Erythroblast (primary cell): Measurements from ENCODE around the gene BOLA3.

Experiments
- DNase-seq, 2 experiments: peaks; one replicate each; lab custom pipeline; 2025; lab: John Stamatoyannopoulos, UW
- GATA1 ChIP-seq: IDR thresholded peaks from 2 replicates; pipeline ENCODE4 v1.6.1; 2011; ENCODE audit warnings: low read depth, mild to moderate bottlenecking, control low read depth, low read length, moderate library complexity
- POLR2A ChIP-seq: IDR thresholded peaks from 2 replicates; pipeline ENCODE4 v1.6.1; 2011; ENCODE audit warnings: mild to moderate bottlenecking, low read length

The BOLA3 gene

GRCh38 chr2:74104839-74105238, 42.9 kb downstream of the BOLA3 start:
- TF ChIP-seq GATA1 (no peak), POLR2A (no peak)
- DNase-seq: peak in 1 of 2 experiments; percentile 25

GRCh38 chr2:74103763-74104162, 43.9 kb downstream of the BOLA3 start:
- DNase-seq: no peak
- TF ChIP-seq GATA1: no peak
- TF ChIP-seq POLR2A: no peak

- DNase-seq: no peak
- TF ChIP-seq GATA1: no peak
- no peak for TF ChIP-seq POLR2A
Observed at GRCh38 chr2:74102516-74102915, 45.2 kb downstream of the BOLA3 start.

- TF ChIP-seq POLR2A: no peak
- no peak for TF ChIP-seq GATA1
- DNase-seq: no peak
Observed at GRCh38 chr2:74101574-74102300, 46.0 kb downstream of the BOLA3 start.

- TF ChIP-seq POLR2A (no peak), GATA1 (no peak)
- DNase-seq: no peak
Observed at GRCh38 chr2:74100254-74101216, 47.2 kb downstream of the BOLA3 start.

- TF ChIP-seq POLR2A (no peak), GATA1 (no peak)
- peak in 1 of 2 experiments; percentile 22 for DNase-seq
Observed at GRCh38 chr2:74099835-74100234, 47.9 kb downstream of the BOLA3 start.

GRCh38 chr2:74099271-74099670, 48.4 kb downstream of the BOLA3 start:
- no peak for DNase-seq
- TF ChIP-seq GATA1 (no peak), POLR2A (no peak)

GRCh38 chr2:74097574-74097973, 50.1 kb downstream of the BOLA3 start:
- peak; percentile 62 to 79 for DNase-seq
- TF ChIP-seq GATA1 (no peak), POLR2A (no peak)

GRCh38 chr2:74096052-74096451, 51.7 kb downstream of the BOLA3 start:
- TF ChIP-seq GATA1 (no peak), POLR2A (no peak)
- no peak for DNase-seq

GRCh38 chr2:74095632-74096031, 52.1 kb downstream of the BOLA3 start:
- no peak for DNase-seq
- TF ChIP-seq POLR2A (no peak), GATA1 (no peak)

- DNase-seq: no peak
- TF ChIP-seq GATA1 (no peak), POLR2A (no peak)
Observed at GRCh38 chr2:74094291-74094690, 53.4 kb downstream of the BOLA3 start.

GRCh38 chr2:74093840-74094239, 53.9 kb downstream of the BOLA3 start:
- DNase-seq: no peak
- TF ChIP-seq GATA1: no peak
- no peak for TF ChIP-seq POLR2A

GRCh38 chr2:74093426-74093825, 54.3 kb downstream of the BOLA3 start:
- DNase-seq: no peak
- no peak for TF ChIP-seq GATA1
- TF ChIP-seq POLR2A: no peak

- DNase-seq: no peak
- TF ChIP-seq GATA1 (no peak), POLR2A (no peak)
Observed at GRCh38 chr2:74092275-74092674, 55.4 kb downstream of the BOLA3 start.
